Fibroblast of skin of back (primary cell): ENCODE data around the gene TNFRSF4.

Experiments used
- DNase-seq: peaks from one replicate; pipeline ENCODE4 v3.0.0-alpha.2; 2013

TNFRSF4 gene

GRCh38 chr1:1245178-1245816, 31.3 kb upstream of the TNFRSF4 start:
- DNase-seq, result no peak

- no peak for DNase-seq
These were observed 30.3 kb upstream of the TNFRSF4 start for GRCh38 chr1:1244192-1244811.

GRCh38 chr1:1243807-1244191, 29.8 kb upstream of the TNFRSF4 start:
- no peak for DNase-seq

GRCh38 chr1:1243266-1243660, 29.3 kb upstream of the TNFRSF4 start:
- DNase-seq, result no peak

GRCh38 chr1:1242461-1243265, 28.7 kb upstream of the TNFRSF4 start:
- no peak for DNase-seq

GRCh38 chr1:1241588-1242219, 27.8 kb upstream of the TNFRSF4 start:
- DNase-seq, result no peak

- no peak for DNase-seq
These were observed 27.1 kb upstream of the TNFRSF4 start for GRCh38 chr1:1240822-1241587.

- no peak for DNase-seq
These were observed 26.4 kb upstream of the TNFRSF4 start for GRCh38 chr1:1240348-1240732.

GRCh38 chr1:1239614-1240347, 25.8 kb upstream of the TNFRSF4 start:
- no peak for DNase-seq

GRCh38 chr1:1239227-1239613, 25.3 kb upstream of the TNFRSF4 start:
- DNase-seq, result no peak

- DNase-seq, result no peak
These were observed 24.8 kb upstream of the TNFRSF4 start for GRCh38 chr1:1238702-1239178.

GRCh38 chr1:1237874-1238701, 24.1 kb upstream of the TNFRSF4 start:
- no peak for DNase-seq

GRCh38 chr1:1236945-1237873, 23.3 kb upstream of the TNFRSF4 start:
- DNase-seq, result no peak

- DNase-seq, result no peak
These were observed 22.3 kb upstream of the TNFRSF4 start for GRCh38 chr1:1236176-1236763.

GRCh38 chr1:1235016-1235744, 21.2 kb upstream of the TNFRSF4 start:
- no peak for DNase-seq

GRCh38 chr1:1234180-1234808, 20.3 kb upstream of the TNFRSF4 start:
- no peak for DNase-seq

GRCh38 chr1:1233567-1233892, 19.6 kb upstream of the TNFRSF4 start:
- no peak for DNase-seq
